Heart left ventricle (tissue), 16 donors: ENCODE data around the gene ASTN2. TPM values are rescaled to one million over a fixed set of nuclear protein-coding genes. Genes with fewer than 3 reads are reported as not detected.

ENCODE experiments used
- ATAC-seq, 4 donors: fragments of 200-7000 bp; cut with Tn5 transposase; one replicate each; pipeline ENCODE4 v1.9.1; 2020 to 2022; ENCODE audit warnings: moderate library complexity in 4 of 4, mild to moderate bottlenecking in 3 of 4, moderate number of reproducible peaks in 1 of 4
- DNase-seq, 5 donors: peaks; one replicate each; pipeline ENCODE4 v3.0.0-alpha.2; 2020
- H3K27ac ChIP-seq, 12 donors: fragments of 200-600 bp; sonication (generic) in 4 of 12; one replicate each; pipeline versions ENCODE4 v1.5.0 to v1.8.0; 2016 to 2022; ENCODE audit warnings: mild to moderate bottlenecking in 2 of 12
- H3K27me3 ChIP-seq, 9 donors: fragments of 200-600 bp; sonication (generic) in 2 of 9; one replicate each; pipeline versions ENCODE4 v1.5.1 to v1.8.0; 2016 to 2022; ENCODE audit warnings: mild to moderate bottlenecking in 3 of 9
- H3K36me3 ChIP-seq, 9 donors: fragments of 200-600 bp; sonication (generic) in 2 of 9; one replicate each; pipeline versions ENCODE4 v1.5.0 to v1.8.0; 2018 to 2022; ENCODE audit warnings: mild to moderate bottlenecking in 2 of 9
- H3K4me1 ChIP-seq, 12 donors: fragments of 200-600 bp; sonication (generic) in 4 of 12; one replicate each; pipeline versions ENCODE4 v1.5.0 to v1.8.0; 2016 to 2022; ENCODE audit warnings: mild to moderate bottlenecking in 3 of 12
- H3K4me3 ChIP-seq, 12 donors: fragments of 200-600 bp; sonication (generic) in 4 of 12; one replicate each; pipeline versions ENCODE4 v1.5.0 to v1.8.0; 2017 to 2022; ENCODE audit warnings: mild to moderate bottlenecking in 9 of 12, moderate library complexity in 4 of 12
- H3K9me3 ChIP-seq, 12 donors: fragments of 200-600 bp; sonication (generic) in 4 of 12; one replicate each; pipeline versions ENCODE4 v1.5.0 to v1.8.0; 2016 to 2022; ENCODE audit warnings: mild to moderate bottlenecking in 1 of 12
- POLR2A ChIP-seq, 2 donors: fragments of 450-650 bp; IDR thresholded peaks; one replicate each; pipeline ENCODE4 v1.6.1; 2017; ENCODE audit warnings: antibody characterized with exemption in 2 of 2, mild to moderate bottlenecking in 2 of 2, moderate library complexity in 2 of 2
- WGBS, 4 donors: extraction: QIAGEN DNeasy Blood & Tissue Kit in 2 of 4; methylation state at CpG; one replicate each; pipeline versions ENCODE4 v1.1.5 to v1.1.7; 2013 to 2018; 5-methylcytosine and 5-hydroxymethylcytosine counted together
- intact Hi-C, 10 donors: fragments of 100-400 bp; cut with DNase I; formaldehyde crosslinking; loops; one replicate each; pipeline versions ENCODE4 v1.11.1 to v1.14.2; 2022
- polyA plus RNA-seq, 2 donors: library from polyadenylated mRNA; stranded (reverse); fragments of 200-250 nt; gene quantifications; one replicate each; pipeline ENCODE4 v1.2.3, GENCODE V29; 2013
- total RNA-seq, 9 donors: library from RNA; depleted of rRNA in 2 of 9; stranded (reverse); fragments of >200 nt in 2 of 9; fragmentation: NEBNext Ultra II Directional in 3 of 9; extraction: Animal tissue kit (Norgen Biotek cat#: 25700) in 3 of 9; gene quantifications; one replicate each; pipeline versions ENCODE4 v1.1.0 to v1.2.4, GENCODE V29; 2016 to 2023
- TF ChIP-seq, protein P1 (sequence below), 12 donors: fragments of 200-600 bp; sonication (generic) in 4 of 12; IDR thresholded peaks; one replicate each; pipeline versions ENCODE4 v1.5.0 to v1.8.0; 2018 to 2022; ENCODE audit warnings: antibody characterized with exemption in 12 of 12, mild to moderate bottlenecking in 5 of 12
- donor health status: ischemic (EF 13 %, LVEDD 7.1; RV severe dilation, severe dysfunction).
- donor health status: healthy with polysubstance abuse.
- donor health status: DM: no; HTN: yes; CAD: no.
- donor health status: DM: no; HTN: no; CAD: no.
- donor health status: ischemic (EF 25% LVEDD 6.9; RV normal size, moderate dysfunction).
- donor health status: ischemic (EF 25% LVEDD 5.7; RV mildly dilated, moderate dysfunction).
- donor health status: healthy.
- donor health status: DM: yes; HTN: yes; CAD: no.
- donor health status: ischemic (EF 35%, LVEDD 5.7; RV mildly dilated, moderate dysfunction).
- donor health status: nonischemic (EF 11% LVEDD 7.7; RV severe dilation, severe dysfunction).
- donor health status: DM: yes; HTN: yes; CAD: no.
- donor health status: PGD.
- donor health status: ischemic (EF 29% LVEDD 5.4; RV normal size, mild dysfunction).
- donor health status: nonischemic (EF 23%, LVEDD 6.1; RV moderate dilation, normal function).

The ASTN2 gene
- total and polyA plus RNA-seq, 11 donors = 2.5 to 6.0 (median 3.5) TPM

DNA sequence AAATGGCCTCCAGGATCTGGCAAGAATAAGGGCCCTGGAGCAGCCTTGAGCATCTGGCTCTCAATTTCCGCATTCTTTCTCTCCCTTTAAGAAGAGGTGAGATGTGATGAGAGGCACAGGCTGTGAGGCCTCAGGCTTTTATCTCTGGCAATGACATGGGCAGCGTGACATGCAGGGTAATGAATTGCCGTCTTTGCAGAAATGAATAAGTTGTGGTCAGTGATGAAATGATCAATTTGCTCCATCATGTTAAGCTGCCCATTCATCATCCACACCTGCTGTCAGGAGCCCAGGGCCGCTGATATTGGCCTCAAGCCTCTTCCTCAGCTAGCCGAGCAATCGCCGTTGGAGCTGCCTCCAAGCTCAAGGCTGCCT lies 462.4 kb downstream of the ASTN2 start:
- WGBS, 4 donors = 44 to 59% (median 47%) methylated on average over 7 of the region's 7 CpGs
- Histone ChIP-seq H3K4me3 (no peak overlapping the region), H3K4me1 (no peaks in the 10 kb centered on the region), H3K27me3 (peaks cover 0 to 4% (median 0%) of the 10 kb centered on the region in 9 donors), H3K36me3 (no peaks in the 10 kb centered on the region), H3K27ac (no peak overlapping the region), H3K9me3 (no peaks in the 10 kb centered on the region)
- TF ChIP-seq POLR2A (IDR thresholded peaks at IDR 0.05) = no peak
- TF ChIP-seq, protein P1, sequence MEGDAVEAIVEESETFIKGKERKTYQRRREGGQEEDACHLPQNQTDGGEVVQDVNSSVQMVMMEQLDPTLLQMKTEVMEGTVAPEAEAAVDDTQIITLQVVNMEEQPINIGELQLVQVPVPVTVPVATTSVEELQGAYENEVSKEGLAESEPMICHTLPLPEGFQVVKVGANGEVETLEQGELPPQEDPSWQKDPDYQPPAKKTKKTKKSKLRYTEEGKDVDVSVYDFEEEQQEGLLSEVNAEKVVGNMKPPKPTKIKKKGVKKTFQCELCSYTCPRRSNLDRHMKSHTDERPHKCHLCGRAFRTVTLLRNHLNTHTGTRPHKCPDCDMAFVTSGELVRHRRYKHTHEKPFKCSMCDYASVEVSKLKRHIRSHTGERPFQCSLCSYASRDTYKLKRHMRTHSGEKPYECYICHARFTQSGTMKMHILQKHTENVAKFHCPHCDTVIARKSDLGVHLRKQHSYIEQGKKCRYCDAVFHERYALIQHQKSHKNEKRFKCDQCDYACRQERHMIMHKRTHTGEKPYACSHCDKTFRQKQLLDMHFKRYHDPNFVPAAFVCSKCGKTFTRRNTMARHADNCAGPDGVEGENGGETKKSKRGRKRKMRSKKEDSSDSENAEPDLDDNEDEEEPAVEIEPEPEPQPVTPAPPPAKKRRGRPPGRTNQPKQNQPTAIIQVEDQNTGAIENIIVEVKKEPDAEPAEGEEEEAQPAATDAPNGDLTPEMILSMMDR (IDR thresholded peaks at IDR 0.05) = no peak
- no peak for DNase-seq
- intact Hi-C loops = loop anchor here in 1 of 10 donors (10.0 kb wide), 1 partner anchor 58 kb away; no protein-coding TSS in a partner anchor
- ATAC-seq = no peak

DNA sequence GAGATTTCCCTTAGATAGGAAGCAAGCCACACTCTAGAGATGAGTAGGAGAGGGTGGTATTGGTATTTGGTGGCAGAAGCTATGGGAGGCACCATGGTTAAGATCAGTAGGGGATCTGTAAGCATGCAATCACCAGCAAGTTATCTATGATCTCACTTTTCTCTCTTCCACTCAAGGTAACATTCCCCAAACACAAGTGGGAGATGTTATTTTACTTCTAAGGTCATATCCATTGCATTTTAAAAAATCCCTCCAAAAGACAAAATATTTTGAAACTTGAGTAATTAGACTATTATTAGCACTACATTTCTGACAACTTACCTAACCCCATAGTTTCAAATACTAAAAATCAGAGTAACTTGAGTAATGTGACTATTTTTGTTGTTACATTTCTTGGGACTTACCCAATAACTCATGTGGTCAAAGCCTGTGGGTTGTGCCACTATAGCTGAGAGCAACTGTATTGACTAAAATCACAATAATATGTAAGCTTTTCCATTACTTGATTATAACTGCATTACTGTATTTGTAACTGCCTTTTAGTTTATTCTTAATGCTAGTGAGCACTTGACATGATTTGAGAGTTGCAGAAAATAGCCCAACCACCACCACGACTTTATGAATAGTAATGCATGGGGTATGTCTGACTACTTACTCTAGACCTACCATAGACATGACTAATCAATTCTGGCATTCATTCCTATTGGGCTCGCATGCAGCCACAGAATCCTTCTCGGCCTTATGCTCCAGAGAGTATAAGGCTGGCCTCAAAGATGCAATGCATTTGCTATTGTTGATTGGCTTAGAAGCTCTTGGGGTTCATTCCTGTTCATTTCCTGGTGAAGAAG lies 463.0 kb downstream of the ASTN2 start:
- Histone ChIP-seq H3K27me3 (peaks cover 0 to 4% (median 0%) of the 10 kb centered on the region in 9 donors), H3K27ac (no peak overlapping the region), H3K4me1 (no peaks in the 10 kb centered on the region), H3K9me3 (no peaks in the 10 kb centered on the region), H3K36me3 (no peaks in the 10 kb centered on the region), H3K4me3 (no peak overlapping the region)
- intact Hi-C loops = loop anchor here in 1 of 10 donors (10.0 kb wide), 1 partner anchor 57 kb away; no protein-coding TSS in a partner anchor
- WGBS, 4 donors = 47 to 69% (median 65%) methylated on average over 3 of the region's 3 CpGs
- TF ChIP-seq, protein P1 (IDR thresholded peaks at IDR 0.05) = no peak
- TF ChIP-seq POLR2A (IDR thresholded peaks at IDR 0.05) = no peak
- DNase-seq (no peak), ATAC-seq (no peak)

DNA sequence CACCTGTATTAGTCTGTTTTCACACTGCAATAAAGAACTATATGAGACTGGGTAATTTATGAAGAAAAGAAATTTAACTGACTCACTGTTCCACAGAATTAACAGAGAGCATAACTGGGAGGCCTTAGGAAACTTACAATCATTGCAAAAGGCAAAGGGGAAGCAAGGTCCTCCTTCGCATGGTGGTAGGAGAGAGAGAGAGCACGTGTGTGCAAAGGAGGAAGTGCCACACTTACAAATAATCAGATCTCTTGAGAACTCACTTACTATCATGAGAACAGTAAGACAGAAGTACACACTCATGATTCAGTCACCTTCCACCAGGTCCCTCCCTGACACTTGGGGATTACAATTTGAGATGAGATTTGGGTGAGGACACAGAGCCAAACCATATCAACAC lies 469.0 kb downstream of the ASTN2 start:
- Histone ChIP-seq H3K4me1 (no peaks in the 10 kb centered on the region), H3K27ac (no peak overlapping the region), H3K9me3 (no peaks in the 10 kb centered on the region), H3K27me3 (peaks cover 0 to 2% (median 0%) of the 10 kb centered on the region in 9 donors), H3K4me3 (no peak overlapping the region), H3K36me3 (no peaks in the 10 kb centered on the region)
- WGBS, 4 donors = 23 to 33% (median 30%) methylated on average over 2 of the region's 2 CpGs
- ATAC-seq (peak in 1 of 4 donors; percentile 62), DNase-seq (no peak)
- TF ChIP-seq, protein P1 (IDR thresholded peaks at IDR 0.05) = no peak
- TF ChIP-seq POLR2A (IDR thresholded peaks at IDR 0.05) = no peak
- intact Hi-C loops = no loop called here

DNA sequence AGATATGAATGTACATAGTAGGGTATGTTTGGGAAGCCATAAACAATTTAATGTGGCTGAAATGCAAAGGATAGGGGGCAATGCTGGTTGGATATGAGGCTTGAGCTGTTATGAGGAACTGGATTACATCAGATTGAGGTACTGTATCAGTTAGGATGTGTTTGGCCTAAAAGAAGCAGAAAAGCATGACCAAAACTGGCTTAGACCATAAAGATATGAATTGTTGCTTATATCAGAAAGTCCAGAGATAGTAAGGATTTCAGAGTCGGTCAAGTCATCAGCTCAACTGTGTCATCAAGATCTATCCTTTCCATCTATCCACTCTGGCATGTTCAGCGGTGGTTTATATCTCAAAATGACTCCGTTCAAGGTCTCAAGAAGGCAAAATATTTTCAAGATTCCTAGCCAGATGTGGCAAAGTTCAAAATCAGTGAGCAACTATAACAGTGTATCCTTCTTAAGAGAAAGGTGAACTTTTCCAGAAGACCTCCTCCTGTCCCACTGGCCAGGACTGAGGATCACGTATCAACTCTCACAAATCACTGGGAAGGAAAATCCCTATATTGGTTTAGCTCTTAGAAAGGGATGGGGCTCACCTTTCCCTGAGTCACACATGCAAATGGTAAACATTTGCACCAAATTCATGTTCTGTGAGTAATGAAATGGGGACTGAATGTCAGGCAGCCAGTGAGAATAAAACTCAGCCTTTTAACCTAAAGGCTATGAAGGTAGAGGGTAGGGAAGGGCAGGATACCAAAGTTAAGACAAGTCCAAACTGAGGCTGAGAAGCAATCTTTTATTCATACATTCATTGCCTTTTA lies 469.9 kb downstream of the ASTN2 start:
- WGBS, 4 donors = 74 to 85% (median 78%) methylated on average over 4 of the region's 4 CpGs
- no peak overlapping the region for H3K27ac ChIP-seq
- no peak for DNase-seq
- H3K27me3 ChIP-seq = peaks cover 0 to 2% (median 0%) of the 10 kb centered on the region in 9 donors
- no peak for ATAC-seq
- no peaks in the 10 kb centered on the region for H3K36me3 ChIP-seq
- intact Hi-C loops = no loop called here
- no peaks in the 10 kb centered on the region for H3K4me1 ChIP-seq
- H3K4me3 ChIP-seq = no peak overlapping the region
- no peaks in the 10 kb centered on the region for H3K9me3 ChIP-seq
- TF ChIP-seq, protein P1 (IDR thresholded peaks at IDR 0.05) = no peak
- TF ChIP-seq POLR2A (IDR thresholded peaks at IDR 0.05) = no peak
